Measurements from ENCODE around the gene GLCCI1. TPM values are rescaled to one million over a fixed set of nuclear protein-coding genes. Genes with fewer than 3 reads are reported as not detected.

GLCCI1 gene
- total RNA-seq, 4 donors from 2014 or later, result 17.5 to 27.1 (median 20.7) TPM

GRCh38 chr7:8051998-8052397, 83.4 kb downstream of the GLCCI1 start:
- WGBS, 2 donors, result 100% methylated on average over 1 of the region's 1 CpG
- H3K4me3 ChIP-seq (ENCODE audit: low read depth, poor library complexity, severe bottlenecking), result no peak overlapping the region
- DNase-seq (ENCODE audit: low spot score in 2 of 2), result no peak
- intact Hi-C loops (cut with DNase I; ENCODE audit: low total_unique reads), result no loop called here
- TF ChIP-seq, protein P1, sequence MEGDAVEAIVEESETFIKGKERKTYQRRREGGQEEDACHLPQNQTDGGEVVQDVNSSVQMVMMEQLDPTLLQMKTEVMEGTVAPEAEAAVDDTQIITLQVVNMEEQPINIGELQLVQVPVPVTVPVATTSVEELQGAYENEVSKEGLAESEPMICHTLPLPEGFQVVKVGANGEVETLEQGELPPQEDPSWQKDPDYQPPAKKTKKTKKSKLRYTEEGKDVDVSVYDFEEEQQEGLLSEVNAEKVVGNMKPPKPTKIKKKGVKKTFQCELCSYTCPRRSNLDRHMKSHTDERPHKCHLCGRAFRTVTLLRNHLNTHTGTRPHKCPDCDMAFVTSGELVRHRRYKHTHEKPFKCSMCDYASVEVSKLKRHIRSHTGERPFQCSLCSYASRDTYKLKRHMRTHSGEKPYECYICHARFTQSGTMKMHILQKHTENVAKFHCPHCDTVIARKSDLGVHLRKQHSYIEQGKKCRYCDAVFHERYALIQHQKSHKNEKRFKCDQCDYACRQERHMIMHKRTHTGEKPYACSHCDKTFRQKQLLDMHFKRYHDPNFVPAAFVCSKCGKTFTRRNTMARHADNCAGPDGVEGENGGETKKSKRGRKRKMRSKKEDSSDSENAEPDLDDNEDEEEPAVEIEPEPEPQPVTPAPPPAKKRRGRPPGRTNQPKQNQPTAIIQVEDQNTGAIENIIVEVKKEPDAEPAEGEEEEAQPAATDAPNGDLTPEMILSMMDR (IDR thresholded peaks at IDR 0.05), result no peak
- no peak for TF ChIP-seq POLR2A (IDR thresholded peaks at IDR 0.05)

DNA sequence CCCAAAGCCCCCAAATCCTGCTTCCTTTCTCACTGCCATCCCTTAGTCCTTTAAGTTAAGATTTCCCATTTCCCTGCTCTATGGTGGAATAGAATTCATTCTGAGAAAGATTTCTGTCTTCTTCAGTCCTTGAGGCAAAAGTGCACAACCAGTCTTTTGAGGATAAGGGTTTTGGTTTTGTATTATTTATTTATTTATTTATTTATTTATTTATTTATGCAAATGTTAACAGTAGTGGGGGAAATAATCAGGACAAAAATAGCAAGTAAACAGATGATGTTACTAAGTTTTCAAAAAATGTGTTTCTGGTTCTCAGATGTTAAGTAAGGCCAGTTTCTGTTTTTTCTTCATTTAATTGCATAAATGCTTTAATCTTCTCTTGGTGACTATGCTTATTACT, 84.2 kb downstream of the GLCCI1 start:
- intact Hi-C loops (cut with DNase I; ENCODE audit: low total_unique reads), result no loop called here

GRCh38 chr7:8056439-8056838, 87.8 kb downstream of the GLCCI1 start:
- no peak overlapping the region for H3K4me3 ChIP-seq (ENCODE audit: low read depth, poor library complexity, severe bottlenecking)
- intact Hi-C loops (cut with DNase I; ENCODE audit: low total_unique reads), result no loop called here
- no peak for TF ChIP-seq POLR2A (IDR thresholded peaks at IDR 0.05)
- TF ChIP-seq, protein P1 (IDR thresholded peaks at IDR 0.05), result no peak
- DNase-seq (ENCODE audit: low spot score in 2 of 2), result no peak

More for the DNA sequence above, 84.2 kb downstream of the GLCCI1 start:
- no peak overlapping the region for H3K4me3 ChIP-seq (ENCODE audit: low read depth, poor library complexity, severe bottlenecking)
- TF ChIP-seq, protein P1 (IDR thresholded peaks at IDR 0.05), result no peak
- no peak for TF ChIP-seq POLR2A (IDR thresholded peaks at IDR 0.05)
- DNase-seq (ENCODE audit: low spot score in 2 of 2), result no peak

DNA sequence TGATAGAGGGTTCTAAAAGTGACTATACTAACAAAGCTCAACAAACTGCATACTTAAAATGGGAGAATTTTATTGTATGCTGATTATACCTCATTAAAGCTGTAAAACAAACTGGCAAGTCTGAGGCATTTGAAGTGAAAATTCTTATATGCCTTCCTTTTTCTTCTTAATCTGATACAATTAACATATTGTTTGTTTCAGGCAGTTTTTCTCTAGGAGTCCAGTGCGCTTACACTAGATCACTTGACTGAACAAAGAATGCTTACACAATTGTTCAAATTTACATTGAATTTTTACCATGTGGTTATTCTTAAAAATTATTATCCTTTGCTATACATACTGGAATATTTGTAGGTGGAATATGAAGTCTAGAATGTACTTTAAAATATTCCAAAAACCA, 89.0 kb downstream of the GLCCI1 start:
- no peak for DNase-seq (ENCODE audit: low spot score in 2 of 2)
- no peak overlapping the region for H3K4me3 ChIP-seq (ENCODE audit: low read depth, poor library complexity, severe bottlenecking)
- intact Hi-C loops (cut with DNase I; ENCODE audit: low total_unique reads), result no loop called here
- WGBS, 2 donors, result 93 to 97% methylated on average over 1 of the region's 1 CpG
- TF ChIP-seq POLR2A (IDR thresholded peaks at IDR 0.05), result no peak
- TF ChIP-seq, protein P1 (IDR thresholded peaks at IDR 0.05), result no peak

- DNase-seq (ENCODE audit: low spot score in 2 of 2), result no peak
- TF ChIP-seq, protein P1 (IDR thresholded peaks at IDR 0.05), result no peak
- TF ChIP-seq POLR2A (IDR thresholded peaks at IDR 0.05), result no peak
- no peak overlapping the region for H3K4me3 ChIP-seq (ENCODE audit: low read depth, poor library complexity, severe bottlenecking)
- intact Hi-C loops (cut with DNase I; ENCODE audit: low total_unique reads), result no loop called here
Measured at GRCh38 chr7:8058322-8058721, 89.7 kb downstream of the GLCCI1 start.

DNA sequence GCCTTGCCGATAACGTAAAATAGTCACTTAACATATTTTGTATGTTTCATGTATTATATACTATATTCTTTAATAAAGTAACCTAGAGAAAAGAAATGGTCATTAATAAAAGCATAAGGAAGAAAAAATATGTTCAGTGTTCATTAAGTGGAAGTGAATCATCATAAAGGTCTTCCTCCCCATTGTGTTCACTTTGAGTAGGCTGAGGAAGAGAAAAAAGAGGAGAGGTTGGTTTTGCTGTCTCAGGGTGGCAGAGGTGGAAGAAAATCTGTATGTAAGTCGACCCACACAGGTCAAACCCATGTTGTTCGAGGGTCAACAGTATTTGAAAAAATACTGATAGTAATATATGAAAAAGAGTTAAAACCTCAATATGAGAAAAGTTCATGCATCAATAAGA, 90.3 kb downstream of the GLCCI1 start:
- no peak for DNase-seq (ENCODE audit: low spot score in 2 of 2)
- intact Hi-C loops (cut with DNase I; ENCODE audit: low total_unique reads), result no loop called here
- H3K4me3 ChIP-seq (ENCODE audit: low read depth, poor library complexity, severe bottlenecking), result no peak overlapping the region
- TF ChIP-seq, protein P1 (IDR thresholded peaks at IDR 0.05), result no peak
- no peak for TF ChIP-seq POLR2A (IDR thresholded peaks at IDR 0.05)
- 88 to 93% methylated on average over 4 of the region's 4 CpGs for WGBS, 2 donors

Measured in lower leg skin (tissue), 4 donors.